NCI-H2081 (cell line): ENCODE data around the gene OVOL1.

Experiments
- DNase-seq, 2 experiments: peaks; one replicate each; lab custom pipeline; 2025; lab: John Stamatoyannopoulos, UW

The OVOL1 gene

DNA sequence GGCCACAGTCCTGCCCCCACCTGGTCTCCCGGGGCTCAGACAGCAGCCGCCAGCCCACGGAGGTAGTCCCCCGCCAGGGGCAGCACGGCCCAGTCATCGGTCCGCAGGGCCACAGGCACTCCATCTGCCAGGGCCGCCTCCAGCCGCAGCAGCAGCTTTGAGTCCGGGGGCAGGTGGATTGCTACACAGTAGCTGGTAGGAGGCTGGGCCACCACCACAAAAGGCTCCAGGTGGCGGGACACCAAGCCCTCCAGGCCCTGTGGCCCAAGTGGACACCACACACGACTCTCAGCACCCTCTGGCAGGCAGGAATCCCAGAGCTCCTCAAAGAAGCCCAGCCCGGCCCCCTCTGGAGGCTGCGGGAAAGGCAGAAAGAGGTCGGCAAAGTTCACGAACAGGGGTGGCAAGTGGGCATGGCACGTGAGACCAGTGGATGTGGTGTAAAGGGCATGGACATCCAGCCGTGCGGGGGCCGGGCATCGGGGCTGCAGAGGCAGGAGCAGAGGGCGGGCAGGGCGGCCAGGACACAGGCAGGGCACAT, 9.0 kb upstream of the OVOL1 start:
- DNase-seq = no peak

DNA sequence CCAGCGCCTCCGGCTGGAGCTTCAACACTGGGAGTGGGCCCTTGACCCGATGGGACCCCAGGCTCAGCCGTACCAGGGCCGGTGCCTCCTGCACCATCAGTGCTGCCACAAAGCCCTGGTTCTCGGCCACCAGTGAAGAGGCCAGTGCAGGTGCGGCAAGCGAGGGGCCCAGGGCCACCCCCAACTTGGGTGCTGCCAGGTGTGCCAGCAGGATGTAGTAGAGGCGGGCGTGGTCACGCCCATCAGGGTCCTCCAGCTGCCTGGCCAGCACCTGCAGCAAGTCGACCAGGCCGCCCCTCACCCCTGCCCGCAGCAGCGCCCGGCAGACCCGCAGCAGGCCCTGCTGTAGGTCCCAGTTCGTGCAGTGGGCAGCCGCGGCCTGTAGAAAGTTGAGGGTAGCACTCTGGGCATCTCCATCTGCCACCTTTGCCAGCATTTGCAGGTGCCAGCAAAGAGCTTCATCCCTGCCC, 8.4 kb upstream of the OVOL1 start:
- no peak for DNase-seq

DNA sequence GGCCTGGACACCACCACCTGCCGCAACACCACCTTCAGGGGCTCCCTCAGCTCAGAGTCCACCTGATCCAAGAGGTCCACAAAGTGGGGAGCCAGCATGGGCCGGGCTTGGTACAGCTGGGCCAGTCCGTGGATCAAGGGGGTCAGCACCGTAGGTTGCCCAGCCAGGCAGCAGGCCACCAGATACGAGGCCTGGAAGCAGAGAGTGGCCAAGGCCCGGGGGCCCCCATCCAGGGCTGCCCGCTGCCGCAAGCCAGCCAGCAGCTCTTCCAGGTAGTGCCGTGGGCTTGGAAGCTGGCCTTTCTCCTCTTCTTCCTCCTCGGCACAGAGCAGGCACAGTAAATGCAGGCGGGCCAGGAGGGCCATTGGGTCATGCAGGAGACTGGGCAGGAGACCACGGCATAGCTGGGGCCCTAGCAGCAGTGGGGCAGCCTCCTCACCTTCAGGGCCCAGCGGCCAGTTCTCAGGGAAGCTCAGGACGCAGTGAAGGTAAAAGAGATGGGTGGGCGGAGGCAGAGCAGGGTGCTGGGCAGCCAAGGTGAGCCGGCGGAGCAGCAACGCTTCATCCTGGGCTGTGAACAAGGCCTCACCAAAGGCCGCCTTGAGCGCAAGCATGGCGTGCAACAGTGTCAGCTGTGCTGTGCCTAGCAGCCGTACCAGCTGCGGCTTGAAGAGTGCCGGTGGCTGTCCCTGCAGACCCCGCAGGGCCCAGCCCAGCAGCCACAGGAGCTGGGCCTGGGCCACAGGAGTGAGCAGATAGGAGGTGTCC, 7.8 kb upstream of the OVOL1 start:
- no peak for DNase-seq

DNA sequence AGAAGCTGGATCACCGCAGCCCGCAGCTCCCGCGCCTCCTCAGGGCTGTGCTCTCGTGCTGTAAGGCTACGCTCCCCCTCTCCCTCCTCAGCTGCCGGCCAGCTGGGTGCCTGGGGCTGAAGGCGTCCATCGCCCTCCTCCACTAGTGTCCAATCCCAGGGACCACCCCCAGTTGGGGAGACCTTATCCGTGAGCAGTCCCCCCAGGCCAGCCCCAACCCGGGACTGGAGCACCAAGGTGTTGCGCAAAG, 7.3 kb upstream of the OVOL1 start:
- no peak for DNase-seq

DNA sequence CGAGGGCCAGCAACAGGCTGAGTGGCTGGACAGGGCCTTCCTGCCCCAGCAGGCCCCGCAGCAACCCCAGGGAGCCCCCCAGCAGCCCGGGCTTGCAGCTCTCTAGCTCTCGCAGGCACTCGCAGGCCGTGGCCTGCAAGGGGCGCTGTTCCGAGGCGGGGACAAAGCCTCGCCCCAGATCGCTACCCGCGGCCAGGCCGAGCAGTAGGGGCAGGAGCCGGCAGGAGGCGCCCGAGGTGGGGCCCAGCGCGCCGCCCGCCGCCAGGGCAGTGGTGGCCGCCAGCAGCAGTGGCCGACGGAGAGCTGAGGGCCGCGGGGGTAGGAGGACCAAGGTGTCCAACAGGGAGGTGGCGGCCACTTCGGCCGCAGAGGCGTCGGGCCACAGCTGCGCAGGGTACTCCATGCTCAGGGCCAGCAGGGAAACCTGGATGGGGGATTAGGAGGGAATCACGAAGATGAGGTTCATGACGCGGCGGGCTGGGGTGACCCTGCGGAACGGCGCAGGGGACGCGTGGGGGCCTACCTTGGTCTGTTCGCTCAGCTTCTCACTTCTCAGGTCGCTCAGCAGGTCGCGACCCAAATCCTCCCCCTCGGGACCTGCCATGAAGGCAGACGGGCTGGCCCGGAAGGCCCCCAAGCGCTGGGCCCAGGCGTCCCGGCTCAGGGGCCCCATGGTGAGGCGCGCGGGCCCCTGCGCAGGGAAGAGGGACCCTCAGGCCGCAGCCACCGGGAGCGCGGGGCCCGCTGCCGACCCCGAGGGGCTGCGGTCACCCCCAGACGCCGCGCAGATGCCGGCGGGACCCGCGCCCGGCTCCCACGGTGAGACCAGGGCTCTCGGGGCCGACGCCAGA, 6.7 kb upstream of the OVOL1 start:
- peak; percentile 18 to 35 for DNase-seq

DNA sequence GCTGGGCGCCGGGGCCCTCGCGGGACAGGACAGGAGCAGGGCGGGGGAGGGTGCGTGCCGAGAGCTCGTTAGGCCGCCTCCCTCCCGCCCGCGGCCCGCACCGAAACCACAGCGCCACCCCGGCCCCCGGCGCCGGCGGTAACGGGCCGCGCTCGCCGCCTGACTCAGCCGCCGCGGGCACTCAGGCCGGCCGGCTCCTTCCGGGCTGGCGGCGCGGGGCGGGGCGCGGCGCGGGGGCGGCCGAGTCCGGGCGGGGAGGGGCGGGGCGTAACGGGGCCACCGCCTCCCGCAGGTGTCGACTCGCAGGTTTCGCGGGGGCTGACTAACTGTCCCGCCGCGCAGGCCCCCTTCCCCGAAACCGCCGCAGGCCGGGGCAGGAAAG, 6.1 kb upstream of the OVOL1 start, which contains the start of gene AP5B1:
AP5B1 (minus strand) TSS at position 207 of the 382 bp plus-strand sequence. CDS start 385 bp downstream, outside the sequence.
- DNase-seq = peak; percentile 17 to 27

DNA sequence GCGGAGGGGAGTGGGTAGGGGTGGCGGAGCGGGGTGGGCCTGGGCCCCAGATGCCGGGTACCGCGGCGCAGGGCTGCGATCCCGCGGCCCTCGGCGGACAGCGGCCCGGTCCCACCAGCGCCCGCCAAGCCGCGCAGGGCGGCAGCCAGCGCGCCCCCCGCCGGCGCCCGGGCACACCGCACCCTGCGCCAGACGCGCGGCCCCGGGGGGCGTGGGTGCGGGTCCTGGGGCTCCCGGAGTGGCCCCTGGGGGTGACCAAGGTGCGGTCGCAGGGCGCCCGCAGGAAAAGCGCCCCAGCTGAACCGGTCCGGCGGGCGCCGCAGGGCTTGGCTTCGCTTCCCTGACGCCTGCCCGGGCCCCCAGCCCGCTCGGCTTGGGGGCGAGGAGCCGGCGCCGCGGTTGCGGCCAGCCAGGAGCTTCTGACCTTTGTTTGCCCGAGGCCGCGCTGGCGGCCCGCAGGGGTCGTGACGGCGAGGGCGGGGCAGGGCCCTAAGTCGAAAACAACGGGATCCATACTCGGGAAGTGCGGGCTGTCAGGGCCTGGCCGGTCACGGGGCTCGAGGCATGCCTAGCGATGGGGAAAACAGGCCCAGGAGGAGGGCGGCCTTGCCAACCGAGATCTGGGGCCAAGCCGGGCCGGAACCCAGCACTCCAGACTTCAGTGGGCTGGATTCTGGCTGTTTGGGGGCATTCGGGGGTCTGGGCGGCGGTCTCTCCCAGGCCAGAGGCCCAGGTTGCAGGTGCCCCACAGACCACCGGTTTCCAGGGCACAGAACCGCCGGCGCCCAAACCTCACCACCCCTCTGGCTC, 5.5 kb upstream of the OVOL1 start:
- DNase-seq = no peak

DNA sequence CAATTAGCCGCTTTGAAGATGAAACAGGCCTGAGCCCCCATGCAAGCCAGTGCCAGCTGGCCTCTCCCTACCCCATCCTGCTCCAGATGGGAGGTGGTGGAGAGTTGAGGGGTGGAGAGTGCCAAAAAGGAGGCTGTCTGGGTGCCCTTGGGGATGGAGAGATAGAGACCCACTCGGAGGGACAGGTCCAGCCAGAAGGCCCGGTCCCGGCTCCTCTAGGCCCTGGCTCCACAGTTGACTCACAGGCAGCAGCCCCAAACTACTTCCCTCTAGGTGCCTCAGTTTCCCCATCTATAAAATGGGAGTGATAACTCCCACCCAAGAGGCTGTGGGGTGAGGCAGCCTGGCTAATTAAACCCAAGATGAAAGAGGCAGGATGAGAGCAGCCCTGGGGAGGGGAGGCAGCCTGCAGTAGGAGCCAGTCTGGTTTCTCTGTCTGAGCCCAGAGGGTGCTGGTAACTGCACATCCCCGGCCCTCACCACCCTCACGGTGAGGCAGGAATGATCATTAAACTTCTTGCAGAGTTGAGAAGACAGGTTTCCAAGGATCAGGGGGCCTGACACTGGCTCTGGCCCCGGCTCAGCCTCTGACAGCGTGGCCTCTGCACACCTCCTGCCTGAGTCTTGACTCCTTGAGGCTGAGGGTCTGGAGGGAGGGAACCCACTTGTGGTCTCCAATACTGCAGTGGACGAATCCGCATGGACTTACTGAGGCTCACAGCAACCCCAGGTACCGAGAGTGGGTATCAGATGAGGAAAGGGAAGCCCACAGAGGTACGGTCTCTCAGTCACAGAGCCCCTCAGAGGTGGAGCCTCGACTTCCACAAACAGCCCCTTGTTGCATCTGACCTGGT, 4.7 kb upstream of the OVOL1 start:
- DNase-seq = no peak

DNA sequence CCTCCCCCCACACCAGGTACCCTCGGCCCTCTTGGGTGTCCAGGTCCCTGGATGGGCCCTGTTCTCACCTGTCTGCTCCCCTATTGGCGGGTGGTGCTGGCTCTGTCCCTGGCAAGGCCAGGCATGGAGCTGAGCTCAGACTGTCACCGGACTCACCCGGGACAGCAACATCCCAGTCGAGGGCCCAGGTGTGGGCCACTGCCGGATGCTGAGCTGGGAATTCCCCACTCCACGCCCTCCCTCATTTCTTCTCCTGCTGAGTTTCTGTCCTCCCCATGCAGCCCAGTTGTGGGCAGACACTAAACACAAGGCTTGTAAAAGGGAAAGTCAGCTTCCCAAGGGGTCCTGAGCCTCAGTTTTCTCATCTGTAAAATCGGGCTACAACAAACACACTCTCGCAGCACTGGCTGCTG, 4.0 kb upstream of the OVOL1 start:
- no peak for DNase-seq

DNA sequence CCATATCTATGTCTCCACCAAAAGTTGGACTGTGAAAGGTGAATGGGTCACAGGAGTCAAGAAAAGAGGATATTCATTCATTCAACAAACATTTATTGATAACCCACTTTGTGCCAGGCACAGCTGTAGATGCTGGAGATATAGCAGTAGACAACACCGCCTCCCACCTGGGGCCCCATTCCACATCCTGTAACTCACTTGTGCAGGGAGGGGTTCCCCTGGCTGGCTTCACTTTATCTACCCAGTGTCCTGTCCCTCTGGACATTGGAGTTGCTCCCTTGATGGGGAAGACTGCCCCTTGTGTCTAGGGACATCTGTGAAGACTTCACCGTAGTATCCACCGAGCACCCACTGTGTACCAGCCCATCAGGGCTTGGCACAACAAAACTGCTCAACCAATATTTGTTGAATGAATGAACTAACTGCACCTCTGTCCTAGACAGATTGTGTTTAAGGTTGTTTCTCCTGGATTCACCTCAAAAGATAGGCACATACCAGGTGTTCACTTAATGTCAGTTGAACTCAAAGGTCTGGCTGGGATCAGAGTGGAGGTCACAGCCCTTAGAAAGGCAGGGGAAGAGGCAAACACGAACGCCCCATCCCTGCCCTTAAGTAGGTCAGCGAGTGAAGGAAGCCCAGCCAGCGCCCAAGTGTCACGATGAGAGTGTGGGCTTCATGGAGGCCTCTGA, 1.4 kb upstream of the OVOL1 start:
- DNase-seq = no peak

DNA sequence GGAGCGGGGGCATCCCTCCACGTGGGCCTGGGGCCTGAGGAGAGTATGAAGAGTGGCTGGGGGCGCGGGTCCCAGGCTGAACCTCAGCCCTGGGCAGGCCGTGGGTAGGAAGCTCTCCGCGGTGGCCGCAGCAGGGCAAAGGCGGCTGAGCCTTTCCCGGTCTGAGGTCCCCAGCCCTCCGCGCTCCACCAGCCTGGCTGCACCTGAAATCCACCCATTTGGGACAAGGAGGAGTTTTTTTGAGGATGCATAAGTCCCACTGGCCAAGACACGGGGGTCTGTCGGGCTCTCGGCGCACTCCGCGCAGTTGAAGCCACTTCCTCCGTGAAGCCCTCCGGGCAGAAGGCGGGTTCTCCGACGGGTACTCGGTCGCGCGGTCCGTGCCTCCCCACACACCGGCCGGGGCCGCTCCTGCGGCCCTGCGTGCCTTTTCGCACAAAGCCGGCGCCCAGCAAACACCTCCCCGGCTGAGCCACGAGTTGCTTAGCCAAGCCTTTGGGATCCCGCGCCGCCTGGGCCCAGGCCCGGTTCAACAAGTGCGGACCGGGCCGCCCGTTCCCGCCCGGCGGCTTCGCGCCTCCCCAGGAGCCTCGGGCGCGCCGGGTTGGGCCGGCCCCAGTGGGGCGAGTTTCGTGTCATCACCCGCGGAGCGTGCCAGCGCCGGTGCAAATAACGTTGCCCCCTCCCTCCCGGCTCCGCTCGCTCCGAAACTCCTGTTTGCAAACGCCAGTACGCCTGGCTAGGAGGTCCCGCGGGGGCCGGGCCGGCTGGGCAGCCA, 666 bp upstream of the OVOL1 start:
- no peak for DNase-seq

DNA sequence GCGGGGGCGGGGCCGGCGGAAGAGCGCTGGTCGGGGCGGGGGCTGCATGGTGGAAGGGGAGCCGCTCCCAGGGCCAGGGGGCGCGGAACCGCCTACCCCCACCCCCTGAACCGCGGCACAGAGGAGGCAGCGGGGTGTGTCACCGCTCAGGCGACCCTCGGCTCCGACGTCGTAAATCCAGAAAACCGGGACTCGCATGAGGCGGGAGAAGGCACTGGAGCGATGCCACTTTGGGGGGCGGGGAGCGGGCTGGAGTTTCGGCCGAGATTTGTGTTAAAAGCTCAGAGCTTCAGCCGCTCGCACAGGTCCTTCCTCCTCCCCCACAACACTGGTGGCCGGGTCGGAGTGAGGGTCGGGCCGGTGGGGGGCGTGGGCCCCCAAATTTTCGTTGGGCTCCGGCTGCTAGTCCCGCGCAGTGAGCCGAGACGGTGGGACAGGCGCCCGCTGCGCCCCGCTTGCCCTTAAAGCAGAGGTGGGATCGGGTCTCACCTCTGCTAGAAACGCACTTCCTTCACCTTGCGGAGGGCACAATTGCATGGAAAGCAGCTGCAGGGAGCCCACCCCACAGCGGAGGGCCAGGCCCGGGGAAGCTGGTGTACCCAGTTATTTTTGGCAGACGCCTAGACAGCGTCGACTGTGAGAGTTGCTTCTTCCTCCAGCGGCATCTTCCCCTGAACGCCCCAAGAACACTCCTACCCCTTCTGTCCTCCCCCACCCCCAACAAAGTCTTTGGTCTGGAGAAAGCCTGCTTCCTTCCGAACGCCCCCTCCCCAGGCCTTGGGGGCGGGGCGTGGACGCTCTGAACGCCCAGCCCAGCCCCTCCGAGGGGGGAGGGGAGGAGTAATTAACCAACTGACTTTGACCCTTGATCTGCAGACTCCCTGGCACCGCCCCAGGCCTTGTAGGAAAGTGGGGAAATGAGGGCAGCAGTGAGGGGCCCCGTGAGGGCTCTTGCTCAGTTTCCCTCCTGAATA, 1.1 kb downstream of the OVOL1 start:
- DNase-seq = no peak

DNA sequence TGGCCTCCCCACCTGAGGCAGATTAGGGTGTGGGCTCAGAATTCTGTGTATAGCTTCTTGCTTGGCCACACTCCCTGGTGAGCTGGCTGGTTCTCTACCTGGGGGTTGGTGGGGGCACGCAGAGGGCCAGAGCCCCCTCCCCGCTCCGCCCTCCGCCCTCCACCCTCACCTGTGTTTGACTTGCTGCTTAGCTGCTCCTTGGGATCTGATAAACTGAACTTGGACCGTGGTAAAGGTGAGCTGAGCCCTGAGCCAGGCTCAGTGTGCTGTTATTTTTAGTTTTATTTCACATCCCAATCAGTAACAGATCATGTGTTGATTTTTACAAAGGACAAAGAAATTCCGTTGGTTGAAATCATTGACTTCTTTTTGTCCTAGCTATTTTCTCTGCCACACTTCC, 2.0 kb downstream of the OVOL1 start:
- DNase-seq = no peak

DNA sequence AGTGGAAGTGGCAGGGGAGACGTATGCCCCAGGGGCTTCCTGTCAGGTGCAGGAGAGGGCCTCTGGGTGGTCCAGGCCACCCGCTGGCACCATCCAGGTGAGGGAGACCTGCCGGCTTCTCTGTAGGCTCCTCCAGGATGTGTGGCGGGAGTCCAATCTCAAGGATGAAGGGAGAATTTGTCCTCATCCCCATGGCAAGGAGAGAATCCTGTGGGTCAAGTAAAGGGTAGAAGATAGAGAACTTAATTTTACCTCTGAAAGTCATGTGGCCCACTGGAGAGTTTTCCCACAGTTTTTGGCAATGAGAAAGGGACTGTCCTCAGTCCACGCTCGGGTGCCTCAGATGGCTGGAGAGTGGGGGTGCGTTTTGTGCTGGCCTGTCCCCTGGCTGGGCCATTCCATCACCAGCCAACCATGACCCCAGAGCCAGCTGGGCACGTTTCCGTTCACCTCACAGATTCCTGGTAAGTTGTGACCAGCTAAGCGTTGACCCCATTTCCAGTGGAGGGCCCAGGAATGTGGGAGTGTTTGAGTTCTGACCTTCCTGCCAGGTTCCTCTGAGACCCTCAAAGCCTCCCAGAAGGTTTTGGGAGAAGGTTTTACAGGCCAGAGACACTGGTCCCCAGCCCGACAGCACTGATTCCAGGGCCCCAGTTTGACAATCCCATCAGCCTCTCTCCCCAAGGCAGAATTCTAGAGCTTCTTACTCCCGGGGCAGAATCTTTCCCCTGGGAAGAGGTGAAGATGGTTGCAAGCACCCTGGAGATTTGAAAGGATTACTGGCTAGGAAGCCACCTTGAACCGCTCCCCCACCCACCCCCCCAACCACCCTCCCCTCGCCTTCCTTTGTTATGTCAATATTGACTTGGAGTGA, 2.6 kb downstream of the OVOL1 start:
- no peak for DNase-seq

DNA sequence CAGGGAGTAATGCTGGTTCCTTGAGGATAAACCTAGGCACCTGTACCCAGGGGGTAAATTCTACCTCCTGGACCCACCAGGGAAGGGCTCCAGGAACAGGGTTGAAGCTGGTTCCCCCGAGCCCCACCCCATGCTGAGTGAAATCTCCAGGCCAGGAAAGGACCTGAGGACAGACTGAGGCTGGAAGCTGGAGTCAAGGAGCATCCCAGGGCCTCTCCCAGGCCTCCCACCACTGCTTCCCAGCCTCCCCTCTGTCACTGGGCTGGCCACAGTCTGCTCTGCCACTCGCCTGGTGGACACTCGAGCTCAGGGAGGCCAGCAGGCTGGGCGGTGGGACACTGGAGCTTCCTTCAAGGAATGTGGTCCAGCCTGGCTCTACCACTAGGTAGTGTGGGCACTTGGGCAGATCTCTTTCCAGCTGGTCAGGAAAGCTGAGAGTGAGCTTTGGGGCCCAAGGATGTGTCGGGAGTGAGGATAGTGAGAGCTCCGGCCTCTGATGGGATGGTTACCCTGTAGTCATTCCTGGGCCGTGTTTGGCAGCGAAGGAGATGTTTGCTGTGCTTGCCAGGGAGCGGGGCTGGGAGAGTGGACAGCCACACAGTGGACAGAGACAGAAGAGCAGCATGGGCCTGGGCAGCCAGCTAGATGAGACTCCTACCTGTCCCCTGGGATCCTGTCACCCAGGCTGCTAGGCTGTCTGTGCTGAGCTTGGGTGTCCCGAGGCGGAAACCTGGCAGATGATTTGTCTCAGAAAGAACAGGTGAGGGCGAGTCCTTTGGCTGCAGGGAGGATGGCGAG, 3.4 kb downstream of the OVOL1 start:
- DNase-seq = no peak

DNA sequence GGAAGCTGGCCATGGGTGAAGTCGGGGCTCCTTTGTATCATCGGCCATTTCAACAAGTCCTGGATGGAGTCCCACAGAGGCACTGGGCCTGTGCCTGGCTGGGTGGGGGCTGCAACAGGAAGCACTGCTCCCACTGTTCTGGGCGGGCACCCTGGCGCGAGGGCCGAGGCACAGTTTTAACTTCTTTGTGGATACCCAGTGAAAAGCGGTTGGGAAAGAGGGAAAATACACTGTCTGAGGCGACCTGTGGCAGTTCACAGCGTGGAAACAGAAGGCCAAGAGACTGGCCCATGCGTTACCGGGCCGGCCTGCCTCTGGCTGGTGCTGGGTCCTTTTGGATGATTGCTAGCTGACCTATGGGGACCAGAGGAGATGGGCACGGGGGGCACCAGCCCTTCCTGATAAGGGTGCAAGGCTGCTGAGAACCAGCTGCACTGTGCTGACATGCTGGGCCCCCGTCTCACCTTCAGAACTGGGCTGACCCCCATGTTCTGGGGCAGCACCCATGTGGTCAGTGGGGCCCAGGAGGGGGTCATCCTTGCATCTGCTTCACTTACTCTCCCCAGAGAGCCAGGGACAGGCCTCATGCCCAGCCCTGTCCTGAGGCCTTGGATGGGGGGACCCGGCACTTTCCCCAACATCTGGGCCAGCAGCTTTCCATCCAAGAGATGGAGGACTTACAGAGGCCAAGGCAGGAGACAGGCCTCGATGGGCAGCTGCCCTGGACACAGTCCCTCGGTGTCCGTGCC, 4.2 kb downstream of the OVOL1 start:
- no peak for DNase-seq
